Lung microvascular endothelial cell (primary cell): ENCODE measurements around the gene PDZK1IP1. TPM values are rescaled to one million over a fixed set of nuclear protein-coding genes. Genes with fewer than 3 reads are reported as not detected.
A peak's percentile ranks its signal among the peaks of the same experiment; 100 is the strongest.
"Not testable (repeated sequence)": the region's sequence is repeated elsewhere in the genome, so short reads cannot be mapped to it uniquely, and the experiment has no call there.

Source experiments
- DNase-seq, 2 donors: peaks; one replicate each; pipeline versions ENCODE4 v3.0.0 to v3.0.0-alpha.2; 2010; ENCODE audit warnings: low read depth in 2 of 2
- total RNA-seq: library from RNA; depleted of rRNA; stranded (reverse); fragments of >200 nt; gene quantifications from 2 replicates; pipeline ENCODE4 v1.2.1, GENCODE V29; 2014

Gene PDZK1IP1
- total RNA-seq, 1 donor from 2014 or later = not detected

DNA sequence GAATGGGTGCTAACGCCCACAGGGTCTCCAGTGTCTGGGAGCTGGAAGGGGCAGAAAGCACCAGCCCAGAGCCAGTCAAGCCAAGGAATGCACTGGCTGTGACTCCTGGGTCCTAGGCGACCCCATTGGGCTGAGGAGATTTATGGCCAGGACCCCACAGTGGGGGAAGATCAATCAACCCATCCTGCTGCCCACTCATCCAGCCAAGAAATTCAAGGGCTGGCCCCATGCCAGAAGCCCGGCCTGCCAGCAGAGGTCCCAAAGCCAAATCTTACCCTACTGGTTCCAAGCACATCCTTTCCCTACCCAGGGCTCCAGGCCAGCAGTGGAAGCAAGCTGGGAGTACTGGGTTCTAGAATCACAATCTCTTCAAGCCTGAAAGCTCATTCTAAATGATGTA is 6.8 kb upstream of the PDZK1IP1 start:
- DNase-seq = no peak

DNA sequence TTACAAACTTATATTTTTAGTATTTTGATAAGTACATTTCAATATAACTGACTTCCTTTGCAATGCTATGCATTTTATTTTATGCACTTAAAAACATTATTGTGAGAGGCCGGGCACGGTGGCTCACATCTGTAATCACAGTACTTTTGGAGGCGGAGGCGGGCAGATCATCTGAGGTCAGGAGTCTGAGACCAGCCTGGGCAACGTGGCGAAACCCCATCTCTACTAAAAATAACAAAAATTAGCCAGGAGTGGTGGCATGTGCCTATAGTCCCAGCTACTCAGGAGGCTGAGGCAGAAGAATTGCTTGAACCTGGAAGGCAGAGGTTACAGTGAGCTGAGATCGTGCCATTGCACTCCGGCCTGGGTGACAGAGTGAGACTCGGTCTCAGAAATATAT is 6.1 kb upstream of the PDZK1IP1 start:
- DNase-seq = not testable (repeated sequence)

DNA sequence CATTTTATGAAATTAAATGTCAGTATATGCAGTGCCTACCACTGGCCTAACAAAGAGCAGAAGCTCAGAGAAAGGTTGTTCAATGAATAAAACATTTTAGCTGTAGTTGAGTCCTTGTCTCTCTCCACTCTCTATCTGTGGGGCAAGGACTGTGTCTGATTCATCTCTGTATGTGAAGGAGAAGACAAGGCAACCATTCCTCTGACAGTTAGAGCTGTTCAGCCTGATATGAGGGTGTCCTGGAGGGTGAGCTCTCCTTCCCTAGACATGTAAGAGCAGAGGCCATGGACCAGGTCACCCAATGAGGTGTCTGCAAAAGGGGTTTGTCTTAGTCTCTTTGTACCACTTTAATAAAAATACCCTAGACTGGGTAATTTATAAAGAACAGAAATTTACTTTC is 4.5 kb upstream of the PDZK1IP1 start:
- no peak for DNase-seq

DNA sequence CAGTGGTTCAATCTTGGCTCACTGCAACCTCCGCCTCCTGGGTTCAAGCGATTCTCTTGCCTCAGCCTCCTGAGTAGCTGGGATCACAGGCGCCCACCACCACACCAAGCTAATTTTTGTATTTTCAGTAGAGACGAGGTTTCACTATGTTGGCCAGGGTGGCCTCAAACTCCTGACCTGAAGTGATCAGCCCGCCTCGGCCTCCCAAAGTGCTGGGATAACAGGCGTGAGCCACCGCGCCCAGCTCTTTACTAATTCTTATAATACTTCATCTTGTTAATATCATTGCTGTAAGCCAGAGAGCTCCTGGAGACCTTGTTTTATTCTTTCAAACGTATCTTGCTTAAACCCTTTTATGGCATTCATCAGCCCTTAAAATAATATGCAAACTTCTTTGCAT is 3.7 kb upstream of the PDZK1IP1 start:
- DNase-seq = not testable (repeated sequence)

DNA sequence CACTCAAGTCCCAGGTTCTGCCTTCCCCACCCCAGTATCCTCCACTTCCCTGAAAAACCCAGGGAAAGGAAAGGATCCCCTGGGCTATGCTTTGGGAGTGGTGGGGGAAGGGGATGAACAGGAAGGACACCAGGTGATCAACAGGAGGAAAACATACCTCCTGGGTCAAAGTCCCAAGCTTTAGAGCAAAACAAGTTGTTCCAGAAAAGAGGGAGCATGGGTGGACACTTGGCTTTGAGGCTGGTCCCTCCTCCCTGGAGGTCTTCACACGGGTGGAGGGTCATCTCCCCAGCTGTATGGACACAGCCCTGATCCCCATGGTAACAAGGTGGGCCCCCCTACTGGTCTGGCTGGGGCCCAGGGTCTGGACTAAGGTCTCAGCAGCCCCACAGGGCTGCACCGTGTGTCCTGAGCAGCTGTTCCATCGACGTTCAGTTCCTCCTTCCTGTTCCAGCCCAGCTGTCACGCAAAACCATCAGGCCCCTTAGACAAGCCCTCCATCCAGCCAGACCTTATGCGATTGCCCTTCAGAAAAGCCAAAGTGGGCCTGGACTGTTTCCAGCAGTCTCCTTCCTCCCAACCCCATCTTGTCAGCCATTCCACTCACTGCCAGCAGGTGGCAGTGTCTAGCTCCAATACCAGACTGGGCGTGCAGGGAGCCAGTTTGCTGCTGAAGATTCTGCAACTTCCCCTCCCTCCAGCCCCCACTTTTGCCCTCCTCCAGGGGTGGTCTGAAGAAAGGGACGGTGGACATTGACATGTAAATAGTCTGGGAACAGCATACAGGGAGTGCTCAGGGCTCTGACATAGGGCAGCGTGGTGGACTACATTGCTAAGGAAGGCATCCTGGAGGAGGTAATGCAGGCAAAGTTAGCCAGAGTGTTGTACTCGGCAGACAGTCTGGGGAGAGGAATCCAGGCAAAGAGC is 2.9 kb upstream of the PDZK1IP1 start:
- DNase-seq = peak; percentile 72 to 79

DNA sequence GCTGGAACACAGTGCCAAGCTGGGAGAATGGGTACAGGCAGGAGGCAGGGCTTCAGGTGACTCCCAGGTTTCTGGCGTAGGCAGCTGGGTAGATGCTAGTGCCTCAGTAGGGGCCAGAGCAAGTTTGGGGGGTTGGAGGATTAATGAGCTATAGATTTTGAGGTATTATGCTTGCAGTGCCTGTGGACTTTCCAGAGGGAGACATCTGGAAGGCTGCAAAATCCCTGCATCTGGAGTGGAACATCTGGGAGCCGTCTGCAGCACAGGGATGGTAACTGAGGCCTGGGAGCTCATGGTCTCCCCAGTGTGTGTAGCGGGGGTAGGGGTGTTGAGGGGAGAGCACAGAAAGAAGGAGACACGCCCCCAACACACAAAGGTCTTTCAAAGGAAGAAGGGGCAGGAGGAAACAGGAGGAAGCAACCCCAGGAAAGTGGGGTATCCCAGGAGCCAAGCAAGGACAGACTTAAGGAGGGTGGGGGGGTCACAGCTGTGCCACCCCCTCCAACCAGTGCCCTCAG is 2.2 kb upstream of the PDZK1IP1 start:
- no peak for DNase-seq

DNA sequence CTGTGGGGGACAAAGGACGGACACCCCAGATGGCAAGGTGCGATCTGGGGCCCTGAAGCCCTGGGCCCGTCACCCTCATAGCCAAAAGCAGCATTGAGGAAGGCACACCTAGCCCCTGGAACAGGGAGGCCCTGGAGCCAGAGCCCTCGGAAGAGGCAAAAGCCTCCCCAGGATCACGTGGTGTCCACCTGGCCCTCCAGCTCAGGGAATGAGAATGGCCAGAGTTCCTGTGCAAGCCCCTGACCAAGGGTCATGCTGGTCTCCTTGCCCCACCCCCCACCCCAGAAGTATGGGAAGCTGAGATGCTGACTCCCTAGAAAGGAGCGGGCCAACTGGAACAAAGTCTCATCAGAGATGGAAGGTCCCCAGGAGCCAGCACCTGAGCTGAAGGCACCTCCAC is 1.0 kb upstream of the PDZK1IP1 start:
- no peak for DNase-seq

DNA sequence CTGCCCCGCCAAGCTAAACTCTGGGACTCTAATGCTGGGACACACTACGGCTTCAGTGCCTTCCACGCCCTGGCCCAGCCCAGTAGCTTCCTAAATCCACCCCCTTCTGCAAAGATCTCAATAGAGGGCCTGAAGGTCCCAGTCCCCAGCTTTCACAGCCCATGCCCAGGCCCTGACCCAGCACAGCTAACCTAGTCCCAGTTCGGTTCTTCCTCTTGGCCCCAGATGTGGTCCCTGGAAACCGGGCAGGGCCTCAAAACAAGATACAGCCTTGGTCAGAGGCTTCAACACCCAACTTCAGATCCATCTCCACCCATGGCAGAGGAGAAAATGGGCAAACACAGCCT is 646 bp upstream of the PDZK1IP1 start:
- no peak for DNase-seq

DNA sequence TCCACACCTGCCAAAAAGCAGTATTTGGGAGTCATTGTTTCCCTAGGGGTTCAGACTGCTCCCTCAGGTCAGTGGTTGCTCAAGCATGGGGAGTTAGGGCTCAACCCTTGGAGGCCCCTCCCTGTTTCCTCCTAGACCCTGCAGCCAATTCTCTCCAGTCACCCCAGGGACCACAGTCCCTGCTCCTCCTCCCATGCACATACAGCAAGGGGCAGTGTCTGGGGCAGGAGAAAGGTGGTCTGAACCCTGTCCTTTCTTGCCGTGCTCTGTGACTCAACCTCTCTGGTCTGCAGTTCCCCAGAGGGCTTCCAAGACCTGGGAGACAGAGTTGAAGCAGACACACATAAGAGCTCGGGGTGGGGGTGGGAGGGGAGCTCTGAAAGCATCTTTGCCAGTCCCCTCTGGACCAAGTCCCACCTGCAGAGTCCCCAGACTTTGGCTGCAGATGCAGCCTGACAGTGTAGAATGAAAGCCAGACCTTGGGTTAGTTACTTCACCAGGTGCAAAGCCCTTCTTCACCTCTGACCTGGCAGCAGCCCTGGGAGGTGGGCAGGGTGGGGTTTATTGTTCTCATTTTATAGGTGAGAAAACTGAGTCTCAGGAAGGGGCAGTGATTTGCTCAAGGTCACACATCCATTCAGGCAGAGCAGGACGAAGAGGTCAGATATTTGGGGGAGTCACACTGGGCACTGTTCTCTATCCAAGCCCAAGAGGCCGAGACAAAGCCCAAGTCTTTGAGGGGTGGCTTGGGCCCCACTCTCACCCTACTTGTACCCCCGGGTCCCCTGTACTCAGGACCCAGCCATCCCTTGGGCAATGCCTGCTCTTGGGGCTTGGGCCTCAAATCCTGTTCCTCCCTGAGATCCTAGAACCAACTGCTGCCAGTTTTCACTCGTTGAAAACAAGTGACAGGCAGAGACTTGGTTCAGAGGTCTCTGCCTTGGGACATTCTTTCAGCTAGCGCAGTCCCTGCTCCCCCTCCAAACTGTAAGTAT is 748 bp downstream of the PDZK1IP1 start:
- no peak for DNase-seq

DNA sequence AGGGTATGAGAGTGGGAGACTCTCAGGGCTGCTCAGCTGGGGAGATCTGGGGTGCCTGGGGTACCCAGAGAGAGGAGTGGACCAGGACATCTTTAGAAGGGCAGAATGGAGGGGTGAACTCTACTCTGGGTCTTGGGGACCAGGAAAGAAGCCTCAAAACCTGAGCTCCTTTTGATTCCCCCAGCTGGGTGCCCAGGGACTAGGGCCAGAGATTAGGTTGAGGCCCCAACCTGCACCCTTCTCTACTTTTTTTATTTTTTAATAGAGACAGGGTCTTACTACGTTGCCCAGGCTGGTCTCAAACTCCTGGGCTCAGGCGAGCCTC is 1.9 kb downstream of the PDZK1IP1 start:
- DNase-seq = no peak

DNA sequence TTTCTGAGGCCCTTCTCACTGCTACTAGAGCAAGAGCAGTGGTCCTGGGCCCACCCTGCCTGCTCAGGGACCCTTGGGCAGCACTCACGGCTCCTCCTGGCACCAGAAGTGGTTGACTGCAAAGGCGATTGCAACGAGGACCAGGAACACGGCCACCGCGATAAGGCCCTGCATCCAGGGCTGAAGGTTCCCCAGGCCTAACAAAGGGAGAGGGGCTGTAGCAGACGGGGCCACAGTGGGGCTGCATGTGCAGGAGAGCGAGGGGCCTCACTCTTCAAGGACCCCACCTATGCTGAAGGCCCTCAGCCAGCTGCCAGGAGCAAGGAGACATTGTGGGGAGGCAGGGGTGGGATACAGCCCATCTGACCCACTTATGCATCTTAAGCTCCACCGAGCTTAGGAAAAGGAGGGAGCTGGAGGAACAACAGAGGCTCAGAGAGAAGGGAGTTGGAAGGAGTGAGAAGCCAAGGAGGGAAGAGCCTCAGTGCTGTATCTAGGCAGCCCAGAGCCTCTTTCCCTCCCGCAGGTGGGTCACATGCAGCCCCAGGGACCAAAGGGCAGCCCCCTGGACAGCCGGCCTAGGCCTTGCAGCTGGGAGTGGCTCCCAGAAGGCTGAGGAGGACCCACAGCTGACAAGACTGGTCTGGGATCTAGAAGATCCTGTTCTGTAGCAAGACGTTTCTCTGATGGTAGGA is 2.5 kb downstream of the PDZK1IP1 start:
- DNase-seq = no peak

DNA sequence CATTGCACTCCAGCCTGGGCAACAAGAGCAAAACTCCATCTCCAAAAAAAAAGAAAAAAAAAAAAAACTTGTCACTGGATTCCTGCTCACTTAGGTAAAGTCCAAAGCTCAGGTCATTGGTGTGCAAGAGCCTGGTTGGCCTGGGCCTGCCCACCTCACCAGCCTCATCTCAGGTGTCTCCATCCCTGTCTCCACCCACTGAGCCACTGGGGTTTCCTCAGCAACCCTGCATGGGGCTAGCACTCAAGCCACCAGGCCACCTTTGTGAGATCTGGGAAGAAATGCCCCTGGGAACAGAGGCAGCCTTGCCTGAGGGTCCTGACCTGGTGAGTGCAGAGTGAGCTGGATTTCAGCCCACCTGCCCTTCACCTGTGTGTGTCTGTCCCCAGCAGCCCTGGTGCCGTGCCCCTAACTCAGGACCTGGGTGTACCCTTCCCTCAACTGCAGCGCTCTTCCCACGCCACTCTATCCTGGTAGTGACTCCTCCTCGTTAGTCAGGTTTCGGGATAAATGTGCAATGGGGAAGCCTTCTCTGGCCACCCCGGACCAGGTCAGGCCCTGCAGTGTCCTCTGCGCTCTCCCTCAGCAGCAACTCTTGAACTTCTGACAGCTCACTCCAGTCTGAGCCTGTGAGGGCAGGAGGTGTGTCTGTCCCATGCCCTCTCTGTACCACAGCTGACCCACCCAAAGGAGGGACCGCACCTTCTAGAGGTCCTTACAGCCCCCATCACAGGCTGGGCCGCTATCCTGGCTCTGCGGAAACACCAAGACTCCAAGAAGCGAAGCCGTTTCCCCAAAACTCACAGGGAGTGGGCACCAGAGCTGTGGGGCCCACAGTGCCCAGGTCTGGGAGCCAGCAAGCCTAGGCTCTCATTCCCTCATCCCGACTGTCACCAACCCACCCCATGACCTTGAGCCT is 3.3 kb downstream of the PDZK1IP1 start:
- DNase-seq = no peak

DNA sequence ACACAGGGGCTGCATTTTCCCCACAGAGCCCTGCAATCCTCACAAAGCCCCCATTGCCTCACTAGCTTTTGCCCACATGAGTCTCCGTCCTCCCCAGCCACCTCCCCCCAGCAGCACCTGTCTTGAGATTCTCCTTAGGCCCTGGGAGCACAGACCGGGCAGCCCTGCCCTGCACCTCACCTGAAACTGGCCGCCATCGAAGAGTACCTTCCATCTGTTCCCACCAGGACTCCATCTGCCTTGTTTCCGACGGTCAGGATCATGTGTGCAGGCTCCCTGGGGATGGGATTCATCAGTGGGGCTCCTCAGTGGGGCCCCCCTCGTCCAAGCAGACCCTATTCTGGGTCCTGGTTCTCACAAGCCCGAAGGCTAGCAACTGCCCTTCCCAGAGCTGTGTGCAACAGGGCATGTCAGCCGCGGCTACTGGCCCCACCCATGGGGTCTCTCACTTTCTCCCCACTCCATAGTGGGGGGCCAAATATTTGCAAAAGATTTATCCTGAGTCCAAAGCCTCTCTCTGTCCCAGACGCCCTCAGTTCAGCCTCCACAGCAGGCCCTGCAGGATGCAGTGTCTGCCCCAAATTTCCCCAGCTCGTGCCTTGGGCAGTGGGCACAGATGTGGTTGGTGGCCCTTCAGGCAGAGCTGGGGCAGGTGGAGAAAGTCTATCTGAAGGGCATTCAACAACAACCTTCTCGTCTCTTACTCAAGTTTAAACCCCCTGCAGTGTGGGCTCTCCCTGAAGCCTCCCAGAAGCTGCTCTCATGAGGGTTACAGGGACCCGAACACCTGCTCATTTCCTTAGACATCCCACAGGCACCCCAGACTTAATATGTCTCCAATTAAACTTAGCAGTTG is 4.8 kb downstream of the PDZK1IP1 start:
- no peak for DNase-seq

DNA sequence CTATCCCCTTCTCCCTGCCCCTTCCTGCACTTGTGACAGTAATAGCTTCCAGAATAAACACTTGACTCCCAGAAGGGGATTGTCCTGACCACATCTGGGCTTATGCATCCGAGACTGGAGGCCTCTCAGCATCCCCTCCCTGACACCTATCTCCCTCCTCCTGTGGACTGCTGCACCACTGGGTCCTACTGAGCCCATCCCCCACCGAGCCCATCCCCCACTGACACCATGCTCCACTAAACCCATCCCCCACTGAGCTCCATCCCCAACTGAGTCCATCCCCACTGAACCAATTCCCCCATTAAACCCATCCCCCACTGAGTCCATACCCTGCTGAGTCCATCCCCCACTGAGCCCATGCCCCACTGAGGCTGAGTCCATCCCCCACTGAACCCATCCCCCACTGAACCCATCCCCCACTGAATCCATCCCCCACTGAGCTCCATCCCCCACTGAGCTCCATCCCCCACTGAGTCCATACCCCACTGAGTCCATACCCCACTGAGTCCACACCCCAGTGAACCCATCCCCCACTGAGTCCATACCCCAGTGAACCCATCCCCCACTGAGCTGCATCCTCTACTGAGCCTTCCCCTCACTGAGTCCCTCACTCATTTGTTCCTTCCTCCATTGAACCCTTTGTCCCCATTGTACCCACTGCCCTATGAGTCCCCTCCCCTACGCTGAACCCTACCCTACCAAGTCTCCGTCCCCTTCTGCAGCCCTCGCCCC is 5.6 kb downstream of the PDZK1IP1 start:
- DNase-seq = peak in 1 of 2 donors; percentile 0

DNA sequence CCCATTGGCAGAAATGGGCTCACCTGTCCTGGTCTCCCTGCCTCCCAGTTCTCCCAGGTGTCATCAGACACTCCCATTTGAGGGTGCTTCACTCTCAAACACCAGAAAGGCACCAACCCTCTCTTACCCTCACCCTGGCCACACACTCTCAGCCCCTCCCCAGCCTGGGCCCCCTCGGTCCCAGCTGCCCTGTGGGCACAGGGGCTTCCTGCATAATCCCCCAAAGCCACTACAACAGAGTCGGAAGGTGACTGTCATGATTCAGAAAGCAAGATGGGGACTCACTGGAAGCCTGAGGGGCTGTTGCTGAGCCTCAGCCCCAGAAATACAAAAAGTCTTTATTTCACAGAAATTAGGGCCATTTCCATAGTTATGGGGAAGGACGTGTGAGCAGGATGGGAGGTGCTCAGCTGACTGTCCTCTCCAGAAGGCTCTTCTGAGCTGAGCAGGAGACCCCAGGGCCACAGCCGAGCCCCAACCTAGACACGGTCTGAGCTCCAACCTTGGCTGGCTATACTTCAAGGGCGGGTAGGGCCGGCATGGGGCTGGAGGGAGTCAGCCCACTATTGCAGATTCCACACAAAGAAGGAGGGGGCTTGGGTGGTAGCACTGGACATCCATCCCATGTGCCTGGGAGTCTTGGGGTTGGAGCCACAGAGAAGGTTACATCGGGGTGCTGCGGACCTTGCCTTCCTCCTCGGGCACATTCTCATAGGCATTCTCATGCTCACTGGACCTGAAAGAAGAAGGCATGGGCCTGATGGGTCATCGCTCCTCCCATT is 6.3 kb downstream of the PDZK1IP1 start:
- no peak for DNase-seq

DNA sequence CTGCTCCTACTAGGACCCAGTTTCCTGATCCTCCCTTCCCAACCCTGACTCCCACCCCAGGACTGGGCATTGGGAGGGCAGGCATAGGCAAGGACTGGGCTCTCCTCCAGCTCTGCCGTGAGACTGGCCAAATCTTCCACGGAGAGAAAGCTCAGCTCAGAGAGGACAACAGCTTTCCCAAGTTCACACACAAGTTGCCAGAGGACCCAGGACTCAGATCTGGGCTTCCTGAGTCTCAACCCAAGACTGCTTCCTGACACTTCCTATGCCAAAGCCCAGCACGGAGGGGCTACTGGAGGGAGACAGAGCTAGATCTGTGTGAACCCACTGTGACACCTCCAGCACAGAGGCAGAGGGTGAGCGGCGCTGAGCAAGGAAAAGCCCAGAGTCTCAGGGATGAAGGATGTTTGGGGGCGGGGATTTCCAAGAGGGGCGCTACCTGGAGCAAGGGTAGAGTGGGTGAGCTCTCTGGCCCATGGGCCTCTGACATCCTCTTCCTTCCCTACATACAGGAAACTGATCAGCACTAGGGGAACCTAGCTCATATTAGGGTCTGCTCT is 7.1 kb downstream of the PDZK1IP1 start:
- DNase-seq = peak in 1 of 2 donors; percentile 0

DNA sequence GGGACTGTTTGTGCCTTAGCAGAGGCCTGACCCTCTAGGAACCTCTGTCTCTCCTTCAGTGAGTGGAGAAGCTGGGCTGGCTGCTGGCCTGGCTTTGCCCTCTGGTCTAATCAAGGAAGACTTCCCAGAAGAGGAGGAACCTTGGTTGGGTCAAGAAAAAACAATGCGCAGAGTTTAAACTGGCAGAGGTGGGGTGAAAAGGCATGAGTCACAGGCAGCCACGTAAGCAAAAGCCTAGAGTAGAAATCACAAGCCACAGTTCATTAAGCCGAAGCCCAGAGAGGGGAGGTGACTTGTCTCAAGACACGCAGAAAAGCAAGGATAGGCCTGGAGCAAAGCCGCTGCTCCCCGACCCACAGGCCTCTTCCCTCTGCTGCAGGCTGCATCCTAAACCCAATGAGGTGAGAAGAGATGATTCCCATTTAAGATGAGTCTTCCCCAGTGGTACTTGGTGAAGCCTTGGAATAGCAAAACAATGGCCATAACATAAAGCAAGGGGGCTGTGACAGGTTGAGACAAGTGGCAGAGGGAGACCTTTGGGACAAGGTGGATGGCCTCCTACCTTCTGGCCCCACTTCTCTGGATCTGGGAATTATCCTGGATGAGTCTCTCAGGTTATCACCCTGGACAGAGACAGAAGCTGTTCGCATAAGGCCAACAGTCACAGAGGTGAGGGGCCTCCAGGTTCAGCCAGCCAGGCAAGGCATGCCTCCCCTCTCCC is 7.7 kb downstream of the PDZK1IP1 start:
- peak in 1 of 2 donors; percentile 64 for DNase-seq
